Liver (tissue), 9 donors: Measurements from ENCODE around the gene AGO1. TPM values are rescaled to one million over a fixed set of nuclear protein-coding genes. Genes with fewer than 3 reads are reported as not detected.

Source experiments
- DNase-seq: peaks from one replicate; pipeline ENCODE4 v3.0.0-alpha.2; 2017; ENCODE audit warnings: low spot score
- H3K27ac ChIP-seq, 2 donors: one replicate each; pipeline ENCODE4 v1.7.0; 2013; ENCODE audit warnings: inconsistent platforms in 2 of 2, low read length in 2 of 2, control low read depth in 1 of 2, low read depth in 1 of 2, mild to moderate bottlenecking in 1 of 2
- H3K27me3 ChIP-seq, 4 donors: one replicate each; pipeline versions ENCODE4 v1.6.1 to v1.7.0; 2013; ENCODE audit warnings: low read length in 3 of 4, inconsistent platforms in 1 of 4, mild to moderate bottlenecking in 1 of 4, moderate library complexity in 1 of 4; ENCODE audit not compliant: control insufficient read depth in 4 of 4, insufficient read depth in 4 of 4
- H3K36me3 ChIP-seq, 4 donors: one replicate each; pipeline versions ENCODE4 v1.6.1 to v1.7.0; 2013; ENCODE audit warnings: low read length in 3 of 4, mild to moderate bottlenecking in 3 of 4, low read depth in 1 of 4, moderate library complexity in 1 of 4; ENCODE audit not compliant: control insufficient read depth in 4 of 4, insufficient read depth in 3 of 4
- H3K4me1 ChIP-seq, 4 donors: one replicate each; pipeline versions ENCODE4 v1.6.1 to v1.7.0; 2013; ENCODE audit warnings: low read length in 3 of 4, mild to moderate bottlenecking in 3 of 4, moderate library complexity in 1 of 4; ENCODE audit not compliant: control insufficient read depth in 4 of 4, insufficient read depth in 4 of 4
- H3K4me3 ChIP-seq, 3 donors: one replicate each; pipeline versions ENCODE4 v1.6.1 to v1.7.0; 2013; ENCODE audit warnings: low read length in 3 of 3, control low read depth in 1 of 3, low read depth in 1 of 3, mild to moderate bottlenecking in 1 of 3
- H3K9ac ChIP-seq, 2 donors: one replicate each; pipeline ENCODE4 v1.7.0; 2013; ENCODE audit warnings: low read length in 2 of 2, mild to moderate bottlenecking in 2 of 2, moderate library complexity in 2 of 2, control low read depth in 1 of 2, low read depth in 1 of 2
- H3K9me3 ChIP-seq, 4 donors: one replicate each; pipeline versions ENCODE4 v1.6.1 to v1.7.0; 2013; ENCODE audit warnings: low read length in 3 of 4; ENCODE audit not compliant: control insufficient read depth in 4 of 4
- ATF3 ChIP-seq: IDR thresholded peaks from 2 replicates; pipeline ENCODE4 v1.6.1; 2016; ENCODE audit warnings: antibody characterized with exemption
- CTCF ChIP-seq: fragments of 150-350 bp; IDR thresholded peaks from 2 replicates; pipeline ENCODE4 v1.5.1; 2017; ENCODE audit warnings: improper control_type of control experiment, low read depth, low read length; ENCODE audit not compliant: missing input control
- EGR1 ChIP-seq, 2 donors: IDR thresholded peaks; 2 replicates each; pipeline ENCODE4 v1.6.1; 2016 to 2018; ENCODE audit warnings: antibody characterized with exemption in 2 of 2, low read depth in 2 of 2
- FOXA1 ChIP-seq: IDR thresholded peaks from 2 replicates; pipeline ENCODE4 v1.6.1; 2016; ENCODE audit warnings: antibody characterized with exemption
- FOXA2 ChIP-seq: IDR thresholded peaks from 2 replicates; pipeline ENCODE4 v1.6.1; 2016; ENCODE audit warnings: antibody characterized with exemption
- GABPA ChIP-seq, 2 donors: IDR thresholded peaks in 1 of 2; conservative IDR thresholded peaks in 1 of 2; 2 replicates each; pipeline ENCODE4 v1.6.1; 2016; ENCODE audit warnings: antibody characterized with exemption in 2 of 2, mild to moderate bottlenecking in 1 of 2, moderate library complexity in 1 of 2
- HNF4A ChIP-seq, 2 donors: conservative IDR thresholded peaks; 2 replicates each; pipeline ENCODE4 v1.6.1; 2016; ENCODE audit warnings: antibody characterized with exemption in 2 of 2, mild to moderate bottlenecking in 2 of 2
- HNF4G ChIP-seq: IDR thresholded peaks from 2 replicates; pipeline ENCODE4 v1.6.1; 2016; ENCODE audit warnings: antibody characterized with exemption
- JUND ChIP-seq, 2 donors: IDR thresholded peaks; 2 replicates each; pipeline ENCODE4 v1.6.1; 2016; ENCODE audit warnings: antibody characterized with exemption in 2 of 2
- MAX ChIP-seq: IDR thresholded peaks from 2 replicates; pipeline ENCODE4 v1.6.1; 2016; ENCODE audit warnings: antibody characterized with exemption
- NR2F2 ChIP-seq: IDR thresholded peaks from 2 replicates; pipeline ENCODE4 v1.6.1; 2016; ENCODE audit warnings: antibody characterized with exemption
- RAD21 ChIP-seq, 2 donors: IDR thresholded peaks; 2 replicates each; pipeline ENCODE4 v1.6.1; 2016; ENCODE audit warnings: antibody characterized with exemption in 2 of 2, mild to moderate bottlenecking in 2 of 2
- REST ChIP-seq: IDR thresholded peaks from 2 replicates; pipeline ENCODE4 v1.6.1; 2016; ENCODE audit warnings: antibody characterized with exemption, mild to moderate bottlenecking
- RXRA ChIP-seq, 2 donors: IDR thresholded peaks; 2 replicates each; pipeline ENCODE4 v1.6.1; 2017 to 2018; ENCODE audit warnings: antibody characterized with exemption in 2 of 2, mild to moderate bottlenecking in 1 of 2
- SP1 ChIP-seq: IDR thresholded peaks from 2 replicates; pipeline ENCODE4 v1.6.1; 2018; ENCODE audit warnings: antibody characterized with exemption, mild to moderate bottlenecking
- TAF1 ChIP-seq: conservative IDR thresholded peaks from 2 replicates; pipeline ENCODE4 v1.6.1; 2016; ENCODE audit warnings: antibody characterized with exemption, mild to moderate bottlenecking
- YY1 ChIP-seq: IDR thresholded peaks from 2 replicates; pipeline ENCODE4 v1.6.1; 2016; ENCODE audit warnings: antibody characterized with exemption, mild to moderate bottlenecking
- ZBTB33 ChIP-seq: IDR thresholded peaks from 2 replicates; pipeline ENCODE4 v1.6.1; 2016; ENCODE audit warnings: antibody characterized with exemption
- polyA plus RNA-seq, 2 donors: library from polyadenylated mRNA; stranded (reverse) in 1 of 2; unstranded in 1 of 2; fragments of 200-250 nt in 1 of 2; fragments of >200 nt in 1 of 2; fragmentation: Nextera tagmentation in 1 of 2; extraction: Ambion mirVana in 1 of 2; gene quantifications; one replicate each; pipeline versions ENCODE4 v1.2.1 to v1.2.3, GENCODE V29; 2013 to 2015
- total RNA-seq, 2 donors: library from RNA; depleted of rRNA; stranded (reverse); fragments of >200 nt; gene quantifications; one replicate each; pipeline ENCODE4 v1.2.3, GENCODE V29; 2014
- donor health status: healthy.
- donor health status: healthy.
- donor health status: healthy.
- donor health status: healthy.
- donor health status: healthy.

Gene AGO1
- total and polyA plus RNA-seq, 4 donors, result 1.5 to 11.3 (median 4.9) TPM

GRCh38 chr1:35980090-35980489 is 97.1 kb downstream of the AGO1 start:
- no peak overlapping the region for H3K4me3 ChIP-seq
- H3K9ac ChIP-seq, result no peak overlapping the region
- H3K4me1 ChIP-seq, result no peaks in the 10 kb centered on the region
- no peak overlapping the region for H3K27ac ChIP-seq
- H3K9me3 ChIP-seq, result no peaks in the 10 kb centered on the region
- DNase-seq, result no peak
- TF ChIP-seq MAX, result no peak
- no peak for TF ChIP-seq ATF3
- TF ChIP-seq FOXA1, result no peak
- TF ChIP-seq RXRA (IDR thresholded peaks at IDR 0.05), result no peak
- TF ChIP-seq NR2F2, result no peak
- no peak for TF ChIP-seq EGR1 (IDR thresholded peaks at IDR 0.05; ENCODE audit: low read depth in 2 of 2)
- no peak for TF ChIP-seq SP1
- no peak for TF ChIP-seq FOXA2
- TF ChIP-seq CTCF, result no peak
- TF ChIP-seq ZBTB33, result no peak
- no peak for TF ChIP-seq GABPA (IDR thresholded peaks at IDR 0.05 in 1 of 2, conservative IDR thresholded peaks at IDR 0.05 in 1 of 2)
- no peak for TF ChIP-seq HNF4A (conservative IDR thresholded peaks at IDR 0.05)
- no peak for TF ChIP-seq JUND (IDR thresholded peaks at IDR 0.05)
- TF ChIP-seq HNF4G, result no peak
- TF ChIP-seq REST, result no peak
- no peak for TF ChIP-seq RAD21 (IDR thresholded peaks at IDR 0.05)
- TF ChIP-seq TAF1, result no peak
- no peak for TF ChIP-seq YY1
- peaks cover 1 to 13% (median 11%) of the 10 kb centered on the region in 4 donors for H3K36me3 ChIP-seq
- no peaks in the 10 kb centered on the region for H3K27me3 ChIP-seq

Other genes starting within 250 kb of the AGO1 start
- gene PSMB2, start 241.7 kb upstream of the AGO1 start, total RNA-seq, result 10 to 100 TPM; 19.1 to 34.7 TPM
- gene PSMB2, start 241.7 kb upstream of the AGO1 start, polyA plus RNA-seq, result 10 to 100 TPM; 46.9 to 76.6 TPM
- 1 to 10 TPM; 2.9 to 3.2 TPM for gene C1orf216, start 164.3 kb upstream of the AGO1 start, total RNA-seq
- gene C1orf216, start 164.3 kb upstream of the AGO1 start, polyA plus RNA-seq, result 1 to 10 TPM; 1.2 to 3.4 TPM
- gene CLSPN, start 113.2 kb upstream of the AGO1 start, total RNA-seq, result 10 to 100 TPM in 1 of 2 donors, under 1 TPM in 1; 0.08 to 18.9 TPM
- gene CLSPN, start 113.2 kb upstream of the AGO1 start, polyA plus RNA-seq, result under 1 TPM; 0.15 to 0.50 TPM
- 10 to 100 TPM; 11.1 to 14.9 TPM for gene AGO4, start 75.2 kb upstream of the AGO1 start, total RNA-seq
- 1 to 10 TPM; 1.7 to 3.5 TPM for gene AGO4, start 75.2 kb upstream of the AGO1 start, polyA plus RNA-seq
- gene AGO3, start 47.9 kb downstream of the AGO1 start, total RNA-seq, result 10 to 100 TPM in 1 of 2 donors, 1 to 10 TPM in 1; 5.9 to 19.5 TPM
- gene AGO3, start 47.9 kb downstream of the AGO1 start, polyA plus RNA-seq, result 1 to 10 TPM; 3.0 to 8.3 TPM
- gene TEKT2, start 200.9 kb downstream of the AGO1 start, total RNA-seq, result under 1 TPM; 0.14 to 0.17 TPM
- gene TEKT2, start 200.9 kb downstream of the AGO1 start, polyA plus RNA-seq, result not detected
- 10 to 100 TPM; 10.4 to 11.7 TPM for gene ADPRS, start 205.7 kb downstream of the AGO1 start, total RNA-seq
- 10 to 100 TPM in 1 of 2 donors, 1 to 10 TPM in 1; 9.4 to 13.1 TPM for gene ADPRS, start 205.7 kb downstream of the AGO1 start, polyA plus RNA-seq
- under 1 TPM; 0.33 to 0.37 TPM for gene COL8A2, start 242.0 kb downstream of the AGO1 start, total RNA-seq
- gene COL8A2, start 242.0 kb downstream of the AGO1 start, polyA plus RNA-seq, result under 1 TPM; 0.04 to 0.47 TPM